Ovary (tissue), 9 donors: Measurements from ENCODE around the gene TBPL2. TPM values are rescaled to one million over a fixed set of nuclear protein-coding genes. Genes with fewer than 3 reads are reported as not detected.

Source experiments
- DNase-seq, 5 donors: peaks; one replicate each; pipeline ENCODE4 v3.0.0-alpha.2; 2019 to 2020
- H3K27ac ChIP-seq, 2 donors: fragments of 200-600 bp; one replicate each; pipeline versions ENCODE4 v1.5.1 to v1.8.0; 2019 to 2022
- H3K27me3 ChIP-seq: fragments of 200-600 bp; one replicate; pipeline ENCODE4 v1.8.0; 2022
- H3K36me3 ChIP-seq: fragments of 200-600 bp; sonication (generic); one replicate; pipeline ENCODE4 v1.5.1; 2019
- H3K4me1 ChIP-seq: one replicate; pipeline ENCODE4 v1.8.1; 2013; ENCODE audit warnings: mild to moderate bottlenecking, moderate library complexity; ENCODE audit not compliant: insufficient read depth
- H3K4me3 ChIP-seq: fragments of 200-600 bp; sonication (generic); one replicate; pipeline ENCODE4 v1.5.1; 2017
- H3K9me3 ChIP-seq, 2 donors: fragments of 200-600 bp in 1 of 2; sonication (generic) in 1 of 2; one replicate each; pipeline versions ENCODE4 v1.5.1 to v1.8.1; 2013 to 2019; ENCODE audit warnings: mild to moderate bottlenecking in 1 of 2, moderate library complexity in 1 of 2
- EP300 ChIP-seq: sonication (generic); formaldehyde crosslinking; IDR thresholded peaks from one replicate; pipeline ENCODE4 v1.6.1; 2017; ENCODE audit warnings: antibody characterized with exemption
- POLR2A ChIP-seq: fragments of 450-650 bp; IDR thresholded peaks from one replicate; pipeline ENCODE4 v1.6.1; 2017; ENCODE audit warnings: antibody characterized with exemption, mild to moderate bottlenecking, moderate library complexity
- WGBS, 3 donors: extraction: QIAGEN DNeasy Blood & Tissue Kit in 1 of 3; methylation state at CpG; one replicate each; pipeline versions ENCODE4 v1.1.5 to v1.1.7; 2013 to 2017; 5-methylcytosine and 5-hydroxymethylcytosine counted together
- intact Hi-C, 4 donors: fragments of 100-400 bp; cut with DNase I; formaldehyde crosslinking; loops; one replicate each; pipeline versions ENCODE4 v1.11.0 to v1.15.1; 2022 to 2023
- polyA plus RNA-seq, 2 donors: library from polyadenylated mRNA; stranded (reverse); fragments of 200-250 nt in 1 of 2; fragments of 350-450 nt in 1 of 2; fragmentation: Illumina TruSeq in 1 of 2; extraction: RNeasy Lipid Tissue Mini Kit (QIAGEN cat#74804) in 1 of 2; gene quantifications; one replicate each; pipeline ENCODE4 v1.2.3, GENCODE V29; 2013 to 2014
- total RNA-seq, 7 donors: library from RNA; depleted of rRNA in 2 of 7; stranded (reverse); fragments of >200 nt in 2 of 7; fragmentation: NEBNext Ultra II Directional in 3 of 7; extraction: Animal tissue kit (Norgen Biotek cat#: 25700) in 3 of 7; gene quantifications; one replicate each; pipeline versions ENCODE4 v1.1.0 to v1.2.4, GENCODE V29; 2016 to 2023
- TF ChIP-seq, protein P1 (sequence below), 3 donors: fragments of 450-650 bp in 2 of 3; fragments of 200-600 bp in 1 of 3; IDR thresholded peaks; one replicate each; pipeline versions ENCODE4 v1.5.1 to v1.8.0; 2016 to 2022; ENCODE audit warnings: antibody characterized with exemption in 3 of 3, mild to moderate bottlenecking in 1 of 3
- donor health status: DM: no; HTN: no; CAD: no; lungs with moderate emphysema.
- donor health status: DM: no; HTN: no; CAD: no.
- donor health status: Bipolar disorder and iron deficiency.
- donor health status: DM: yes; HTN: yes; CAD: no.
- donor health status: DM: no; HTN: no; CAD: no.
- donor health status: DM: yes; HTN: yes; CAD: no.

Gene TBPL2
- total and polyA plus RNA-seq, 9 donors: 0.05 TPM; not detected in 8

DNA sequence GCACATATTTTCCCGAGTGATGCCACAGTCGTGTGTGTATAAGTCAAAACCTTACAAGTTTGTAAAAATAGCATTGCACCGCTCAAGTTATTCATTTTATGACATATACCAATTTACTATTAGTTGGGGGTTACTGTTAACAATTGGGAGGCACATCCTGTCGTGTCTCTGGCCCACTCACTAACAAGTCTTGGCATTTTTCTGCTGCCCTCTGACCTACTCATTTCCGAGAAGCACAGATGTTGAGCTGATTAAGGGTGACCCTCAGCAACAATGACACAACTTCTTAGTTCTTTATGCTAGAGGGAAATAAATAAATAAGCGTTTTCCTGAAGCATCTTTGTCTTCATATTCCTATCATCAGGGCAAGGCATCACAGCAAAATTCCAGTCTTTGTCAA, 22.0 kb downstream of the TBPL2 start:
- Histone ChIP-seq H3K36me3 (no peaks in the 10 kb centered on the region), H3K27ac (no peak overlapping the region), H3K4me1 (no peaks in the 10 kb centered on the region), H3K9me3 (no peaks in the 10 kb centered on the region), H3K27me3 (no peaks in the 10 kb centered on the region), H3K4me3 (no peak overlapping the region)
- no peak for TF ChIP-seq POLR2A
- TF ChIP-seq, protein P1, sequence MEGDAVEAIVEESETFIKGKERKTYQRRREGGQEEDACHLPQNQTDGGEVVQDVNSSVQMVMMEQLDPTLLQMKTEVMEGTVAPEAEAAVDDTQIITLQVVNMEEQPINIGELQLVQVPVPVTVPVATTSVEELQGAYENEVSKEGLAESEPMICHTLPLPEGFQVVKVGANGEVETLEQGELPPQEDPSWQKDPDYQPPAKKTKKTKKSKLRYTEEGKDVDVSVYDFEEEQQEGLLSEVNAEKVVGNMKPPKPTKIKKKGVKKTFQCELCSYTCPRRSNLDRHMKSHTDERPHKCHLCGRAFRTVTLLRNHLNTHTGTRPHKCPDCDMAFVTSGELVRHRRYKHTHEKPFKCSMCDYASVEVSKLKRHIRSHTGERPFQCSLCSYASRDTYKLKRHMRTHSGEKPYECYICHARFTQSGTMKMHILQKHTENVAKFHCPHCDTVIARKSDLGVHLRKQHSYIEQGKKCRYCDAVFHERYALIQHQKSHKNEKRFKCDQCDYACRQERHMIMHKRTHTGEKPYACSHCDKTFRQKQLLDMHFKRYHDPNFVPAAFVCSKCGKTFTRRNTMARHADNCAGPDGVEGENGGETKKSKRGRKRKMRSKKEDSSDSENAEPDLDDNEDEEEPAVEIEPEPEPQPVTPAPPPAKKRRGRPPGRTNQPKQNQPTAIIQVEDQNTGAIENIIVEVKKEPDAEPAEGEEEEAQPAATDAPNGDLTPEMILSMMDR (IDR thresholded peaks at IDR 0.05): no peak
- no peak for TF ChIP-seq EP300
- 49 to 52% (median 50%) methylated on average over 6 of the region's 6 CpGs for WGBS, 3 donors
- DNase-seq: no peak
- intact Hi-C loops: no loop called here

DNA sequence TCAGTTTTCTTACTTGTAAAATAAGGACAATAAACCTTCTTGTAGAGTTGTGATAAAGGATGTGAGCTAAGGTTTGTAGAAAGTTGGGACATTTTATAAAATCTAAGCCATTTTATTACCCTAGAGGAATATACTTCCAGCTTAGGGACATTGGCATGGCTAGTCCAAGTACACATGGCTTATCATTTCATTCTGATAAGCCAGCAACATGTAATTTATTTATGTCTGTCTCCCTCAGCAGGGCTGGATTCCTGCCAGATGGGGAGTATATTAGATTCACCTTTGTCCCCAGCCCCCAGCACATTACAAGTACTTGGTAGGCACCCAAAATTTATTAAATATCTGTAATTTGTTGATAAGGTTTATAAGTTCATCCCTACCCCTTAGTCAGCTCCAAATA, 22.5 kb downstream of the TBPL2 start:
- no peak for TF ChIP-seq POLR2A
- TF ChIP-seq EP300: no peak
- TF ChIP-seq, protein P1 (IDR thresholded peaks at IDR 0.05): no peak
- no peak overlapping the region for H3K4me3 ChIP-seq
- no peaks in the 10 kb centered on the region for H3K36me3 ChIP-seq
- H3K4me1 ChIP-seq: no peaks in the 10 kb centered on the region
- H3K27me3 ChIP-seq: no peaks in the 10 kb centered on the region
- intact Hi-C loops: no loop called here
- H3K27ac ChIP-seq: no peak overlapping the region
- H3K9me3 ChIP-seq: no peaks in the 10 kb centered on the region
- DNase-seq: no peak

GRCh38 chr14:55416866-55417265, 23.6 kb downstream of the TBPL2 start:
- TF ChIP-seq EP300: no peak
- TF ChIP-seq, protein P1 (IDR thresholded peaks at IDR 0.05): no peak
- no peak for TF ChIP-seq POLR2A
- 33 to 44% (median 36%) methylated on average over 5 of the region's 5 CpGs for WGBS, 3 donors
- Histone ChIP-seq H3K36me3 (no peaks in the 10 kb centered on the region), H3K4me3 (no peak overlapping the region), H3K4me1 (no peaks in the 10 kb centered on the region), H3K27ac (no peak overlapping the region), H3K9me3 (no peaks in the 10 kb centered on the region), H3K27me3 (no peaks in the 10 kb centered on the region)
- intact Hi-C loops: no loop called here
- DNase-seq: no peak

DNA sequence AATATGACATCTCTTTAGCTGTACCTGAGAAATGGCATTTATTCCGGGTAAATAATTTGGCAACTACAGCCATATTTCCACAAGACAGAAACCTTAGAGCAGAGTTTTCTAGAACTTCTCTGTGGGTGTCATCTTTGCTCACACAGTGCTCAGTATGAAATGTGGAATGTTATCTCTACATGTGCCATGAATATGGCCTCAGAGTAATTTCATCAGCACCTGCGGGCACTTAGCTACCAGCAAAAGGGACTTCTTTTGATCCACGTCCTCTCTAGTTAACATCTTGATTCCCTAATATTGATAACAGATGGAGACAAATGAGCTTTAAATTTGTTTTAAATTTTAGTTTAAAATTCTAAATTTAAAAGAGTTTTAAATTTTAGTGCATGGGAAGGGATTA, 25.9 kb downstream of the TBPL2 start:
- H3K27ac ChIP-seq: no peak overlapping the region
- 79 to 84% (median 81%) methylated on average over 3 of the region's 3 CpGs for WGBS, 3 donors
- no peak overlapping the region for H3K4me3 ChIP-seq
- DNase-seq: no peak
- no peaks in the 10 kb centered on the region for H3K27me3 ChIP-seq
- H3K36me3 ChIP-seq: no peaks in the 10 kb centered on the region
- TF ChIP-seq POLR2A (no peak), EP300 (no peak)
- TF ChIP-seq, protein P1 (IDR thresholded peaks at IDR 0.05): no peak
- intact Hi-C loops: loop anchor here in 1 of 4 donors (5.0 kb wide), 1 partner anchor 1247 kb away; no protein-coding TSS in a partner anchor
- H3K4me1 ChIP-seq: peaks cover 2% of the 10 kb centered on the region
- H3K9me3 ChIP-seq: no peaks in the 10 kb centered on the region

- Histone ChIP-seq H3K36me3 (no peaks in the 10 kb centered on the region), H3K27ac (no peak overlapping the region), H3K9me3 (no peaks in the 10 kb centered on the region), H3K4me3 (no peak overlapping the region), H3K4me1 (peaks cover 2% of the 10 kb centered on the region), H3K27me3 (no peaks in the 10 kb centered on the region)
- intact Hi-C loops: loop anchor here in 1 of 4 donors (5.0 kb wide), 1 partner anchor 1245 kb away; no protein-coding TSS in a partner anchor
- DNase-seq: no peak
- TF ChIP-seq POLR2A (no peak), EP300 (no peak)
- TF ChIP-seq, protein P1 (IDR thresholded peaks at IDR 0.05): no peak
- WGBS, 3 donors: 24 to 28% (median 27%) methylated on average over 5 of the region's 5 CpGs
Observed at GRCh38 chr14:55412676-55413075, 27.7 kb downstream of the TBPL2 start.
